ENCODE results near the gene CDC14B. TPM values are rescaled to one million over a fixed set of nuclear protein-coding genes. Genes with fewer than 3 reads are reported as not detected.

CDC14B gene
- total and polyA plus RNA-seq, 4 donors = 8.8 to 33.3 (median 11.3) TPM

GRCh38 chr9:96565671-96566497 lies 53.8 kb downstream of the CDC14B start:
- 15% methylated on average over 8 of the region's 8 CpGs for WGBS
- Histone ChIP-seq H3K4me1 (ENCODE audit: control insufficient read depth in 4 of 4, insufficient read depth in 4 of 4, low read length in 3 of 4) (peaks cover 2 to 21% (median 12%) of the 10 kb centered on the region in 4 donors), H3K27me3 (ENCODE audit: control insufficient read depth in 4 of 4, insufficient read depth in 4 of 4, low read length in 3 of 4) (no peaks in the 10 kb centered on the region), H3K9ac (ENCODE audit: low read depth in 1 of 2, low read length in 2 of 2) (peak overlapping the region in 1 of 2 donors; percentile 66), H3K36me3 (ENCODE audit: control insufficient read depth in 4 of 4, insufficient read depth in 3 of 4, low read depth in 1 of 4, low read length in 3 of 4) (peaks cover 0 to 4% (median 1%) of the 10 kb centered on the region in 4 donors), H3K9me3 (ENCODE audit: control insufficient read depth in 4 of 4, low read length in 3 of 4) (no peaks in the 10 kb centered on the region), H3K4me3 (ENCODE audit: low read depth in 1 of 3, low read length in 3 of 3) (peak overlapping the region; percentile 70 to 91 (median 77)), H3K27ac (ENCODE audit: low read depth in 1 of 2, low read length in 2 of 2) (peak overlapping the region; percentile 91 to 95)
- no peak for DNase-seq (ENCODE audit: low spot score)
- no peak for TF ChIP-seq FOXA1 (IDR thresholded peaks at IDR 0.05)
- TF ChIP-seq FOXA2 (IDR thresholded peaks at IDR 0.05) = no peak
- TF ChIP-seq RXRA (IDR thresholded peaks at IDR 0.05) = no peak
- no peak for TF ChIP-seq TAF1 (conservative IDR thresholded peaks at IDR 0.05)
- no peak for TF ChIP-seq SP1 (IDR thresholded peaks at IDR 0.05)
- TF ChIP-seq NR2F2 (IDR thresholded peaks at IDR 0.05) = no peak
- TF ChIP-seq MAX (IDR thresholded peaks at IDR 0.05) = no peak
- no peak for TF ChIP-seq GABPA (IDR thresholded peaks at IDR 0.05 in 1 of 2, conservative IDR thresholded peaks at IDR 0.05 in 1 of 2)
- TF ChIP-seq HNF4A (conservative IDR thresholded peaks at IDR 0.05) = no peak
- no peak for TF ChIP-seq REST (IDR thresholded peaks at IDR 0.05)
- TF ChIP-seq ATF3 (IDR thresholded peaks at IDR 0.05) = no peak
- no peak for TF ChIP-seq RAD21 (IDR thresholded peaks at IDR 0.05)
- TF ChIP-seq CTCF (IDR thresholded peaks at IDR 0.05; ENCODE audit: low read depth, low read length, missing input control) = no peak
- TF ChIP-seq EGR1 (IDR thresholded peaks at IDR 0.05; ENCODE audit: low read depth in 2 of 2) = no peak
- TF ChIP-seq YY1 (IDR thresholded peaks at IDR 0.05) = no peak
- no peak for TF ChIP-seq ZBTB33 (IDR thresholded peaks at IDR 0.05)

Data from liver (tissue), 9 donors.